ENCODE results near the gene RAX. TPM values are rescaled to one million over a fixed set of nuclear protein-coding genes. Genes with fewer than 3 reads are reported as not detected.

Gene RAX
- total and polyA plus RNA-seq, 10 of the 15 experiments (the other 5 are each of a cell fraction or from before 2014, with no cell fraction given): not detected

GRCh38 chr18:59293317-59293716 is 20.1 kb upstream of the RAX start (continued):
- TF ChIP-seq SKIL (IDR thresholded peaks at IDR 0.05; ENCODE audit: low read depth, poor library complexity, severe bottlenecking) (no peak), MYC (IDR thresholded peaks at IDR 0.05; ENCODE audit: insufficient read depth, insufficient read length, insufficient replicate concordance, low read length, severe bottlenecking) (no peak), EED (IDR thresholded peaks at IDR 0.05; ENCODE audit: low read depth) (no peak), ZNF24 (IDR thresholded peaks at IDR 0.05) (no peak), GABPA (IDR thresholded peaks at IDR 0.05; ENCODE audit: low read depth) (no peak), ZNF384 (IDR thresholded peaks at IDR 0.05; ENCODE audit: borderline replicate concordance, low read depth, low read length) (no peak), POU2F2 (IDR thresholded peaks at IDR 0.05; ENCODE audit: borderline replicate concordance, low read depth, low read length) (no peak), MLLT1 (IDR thresholded peaks at IDR 0.05) (no peak)

GRCh38 chr18:59286341-59286740 is 13.1 kb upstream of the RAX start:
- in situ Hi-C loops (cut with MboI) (no loop called here), intact Hi-C loops (cut with micrococcal nuclease; ENCODE audit: unreplicated experiment) (no loop called here)
- Histone ChIP-seq H3K36me3 (ENCODE audit: control insufficient read depth in 2 of 2, insufficient read depth in 2 of 2, low read length in 1 of 2) (no peaks in the 10 kb centered on the region), H3K79me2 (ENCODE audit: control insufficient read depth, insufficient read depth, low read length) (no peaks in the 10 kb centered on the region), H3K4me1 (ENCODE audit: control insufficient read depth, insufficient read depth, low read length) (no peaks in the 10 kb centered on the region), H3K4me2 (ENCODE audit: control insufficient read depth, insufficient read depth) (no peak overlapping the region), H4K20me1 (ENCODE audit: control insufficient read depth, insufficient read depth) (no peaks in the 10 kb centered on the region), H3K4me3 (no peak overlapping the region), H3K27ac (ENCODE audit: control insufficient read depth, insufficient read depth) (no peak overlapping the region), H3K9ac (ENCODE audit: control insufficient read depth, insufficient read depth, low read length) (no peak overlapping the region), H3K9me3 (replicated peaks; ENCODE audit: control insufficient read depth, insufficient read depth, low read length) (no peaks in the 10 kb centered on the region), H3K27me3 (replicated peaks in 1 of 2; ENCODE audit: control insufficient read depth in 2 of 2, insufficient read depth in 2 of 2, low read length in 1 of 2) (peaks cover 2 to 3% of the 10 kb centered on the region in 2 experiments; a peak in 2 of 4 replicates), H2AFZ (ENCODE audit: control insufficient read depth, low read depth, low read length) (no peak overlapping the region)
- no TSS peak for BruUV-seq (replicated peaks)
- ChIA-PET SMC1A (ENCODE audit: uncharacterized antibody, unreplicated experiment) (interaction anchor here (1.3 kb wide), 2 partner anchors 16 to 116 kb away, joined by 3 to 4 read pairs; no protein-coding TSS in a partner anchor), RAD21 (ENCODE audit: unreplicated experiment) (no interaction called here), POLR2A (no interaction called here), CTCF (interaction anchor here (1.2 kb wide), 1 partner anchor 173 kb away, joined by 3 read pairs; no protein-coding TSS in a partner anchor)
- ATAC-seq: no peak
- WGBS (ENCODE audit: insufficient coverage, insufficient replicate concordance, low lambda C conversion rate, missing lambda C conversion rate): 48% methylated on average over 6 of the region's 6 CpGs
- no peak for DNase-seq (ENCODE audit: low read depth, low spot score)
- no peak for FAIRE-seq
- no peak for TF ChIP-seq HDAC6 (IDR thresholded peaks at IDR 0.05; ENCODE audit: unreplicated experiment)
- TF ChIP-seq ZBTB4 (CRISPR knock-in tag; IDR thresholded peaks at IDR 0.05): no peak
- TF ChIP-seq ESRRA (IDR thresholded peaks at IDR 0.05; ENCODE audit: low read length): no peak
- no peak for TF ChIP-seq ZNF274 (IDR thresholded peaks at IDR 0.05; ENCODE audit: insufficient read depth, insufficient read length)
- TF ChIP-seq BMI1 (IDR thresholded peaks at IDR 0.05; ENCODE audit: borderline replicate concordance): no peak
- no peak for TF ChIP-seq PAX5 (IDR thresholded peaks at IDR 0.05; ENCODE audit: borderline replicate concordance, low read depth, low read length)
- no peak for TF ChIP-seq CHD4 (IDR thresholded peaks at IDR 0.05)
- TF ChIP-seq SMARCA5 (IDR thresholded peaks at IDR 0.05): no peak
- TF ChIP-seq CHD1 (IDR thresholded peaks at IDR 0.05; ENCODE audit: low read depth, low read length): no peak
